Chondrocyte (in vitro differentiated cells): ENCODE data around the gene ACVRL1. TPM values are rescaled to one million over a fixed set of nuclear protein-coding genes. Genes with fewer than 3 reads are reported as not detected.

Experiments
- DNase-seq: peaks from one replicate; pipeline ENCODE4 v3.0.0; 2021; ENCODE audit warnings: mixed read lengths, low spot score
- H3K27ac Mint-ChIP-seq: one replicate; pipeline ENCODE4 v1.8.0; 2021; ENCODE audit warnings: mild to moderate bottlenecking, moderate library complexity, mixed read lengths; ENCODE audit not compliant: unreplicated experiment
- H3K27me3 Mint-ChIP-seq: 2 replicates; pipeline ENCODE4 v1.8.0; 2021; ENCODE audit warnings: low read depth, mixed read lengths
- H3K36me3 Mint-ChIP-seq: 2 replicates; pipeline ENCODE4 v1.8.0; 2021; ENCODE audit warnings: low read depth, mixed read lengths
- H3K4me1 Mint-ChIP-seq: 2 replicates; pipeline ENCODE4 v1.8.0; 2021; ENCODE audit warnings: low read depth, mild to moderate bottlenecking, mixed read lengths
- H3K4me3 Mint-ChIP-seq: one replicate; pipeline ENCODE4 v1.8.0; 2021; ENCODE audit warnings: mild to moderate bottlenecking, moderate library complexity, mixed read lengths; ENCODE audit not compliant: unreplicated experiment
- H3K9me3 Mint-ChIP-seq: 2 replicates; pipeline ENCODE4 v1.8.0; 2021; ENCODE audit warnings: low read depth, mixed read lengths
- total RNA-seq: library from RNA; stranded (reverse); gene quantifications from 3 replicates; pipeline ENCODE4 v1.2.1, GENCODE V29; 2021
- TF ChIP-seq, protein P1 (sequence below): fragments of 200-600 bp; sonication (generic); IDR thresholded peaks from 2 replicates; pipeline ENCODE4 v1.5.0; 2021; ENCODE audit warnings: antibody characterized with exemption, mild to moderate bottlenecking, moderate library complexity

Gene ACVRL1
- total RNA-seq, 1 donor from 2014 or later, result 0.60 TPM

DNA sequence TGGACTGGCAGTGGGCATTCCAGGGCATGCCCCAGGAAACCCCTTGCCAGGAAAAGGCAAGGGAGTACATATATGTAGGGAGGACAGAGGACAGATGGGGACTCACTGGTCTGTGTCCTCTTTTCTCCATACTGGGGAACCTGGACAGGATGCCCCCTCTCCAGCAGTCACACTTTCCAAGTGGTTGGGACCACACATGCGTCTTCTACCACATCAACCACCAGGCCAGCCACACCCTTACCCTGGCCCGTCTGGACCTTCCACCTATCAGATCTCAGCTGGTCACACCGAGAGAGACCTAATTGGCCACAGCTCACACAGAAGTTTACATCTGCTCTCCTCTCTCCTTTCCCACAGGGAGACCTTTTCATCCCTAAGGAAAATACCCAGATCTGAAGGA, 11.1 kb upstream of the ACVRL1 start:
- TF ChIP-seq, protein P1, sequence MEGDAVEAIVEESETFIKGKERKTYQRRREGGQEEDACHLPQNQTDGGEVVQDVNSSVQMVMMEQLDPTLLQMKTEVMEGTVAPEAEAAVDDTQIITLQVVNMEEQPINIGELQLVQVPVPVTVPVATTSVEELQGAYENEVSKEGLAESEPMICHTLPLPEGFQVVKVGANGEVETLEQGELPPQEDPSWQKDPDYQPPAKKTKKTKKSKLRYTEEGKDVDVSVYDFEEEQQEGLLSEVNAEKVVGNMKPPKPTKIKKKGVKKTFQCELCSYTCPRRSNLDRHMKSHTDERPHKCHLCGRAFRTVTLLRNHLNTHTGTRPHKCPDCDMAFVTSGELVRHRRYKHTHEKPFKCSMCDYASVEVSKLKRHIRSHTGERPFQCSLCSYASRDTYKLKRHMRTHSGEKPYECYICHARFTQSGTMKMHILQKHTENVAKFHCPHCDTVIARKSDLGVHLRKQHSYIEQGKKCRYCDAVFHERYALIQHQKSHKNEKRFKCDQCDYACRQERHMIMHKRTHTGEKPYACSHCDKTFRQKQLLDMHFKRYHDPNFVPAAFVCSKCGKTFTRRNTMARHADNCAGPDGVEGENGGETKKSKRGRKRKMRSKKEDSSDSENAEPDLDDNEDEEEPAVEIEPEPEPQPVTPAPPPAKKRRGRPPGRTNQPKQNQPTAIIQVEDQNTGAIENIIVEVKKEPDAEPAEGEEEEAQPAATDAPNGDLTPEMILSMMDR, result no peak
- no peak for DNase-seq
- Mint-ChIP-seq H3K36me3 (no peaks in the 10 kb centered on the region), H3K27me3 (no peaks in the 10 kb centered on the region), H3K27ac (no peak overlapping the region), H3K4me1 (peaks cover 10% of the 10 kb centered on the region), H3K4me3 (no peak overlapping the region), H3K9me3 (no peaks in the 10 kb centered on the region)

GRCh38 chr12:51897181-51897580, 10.1 kb upstream of the ACVRL1 start:
- no peak for DNase-seq
- Mint-ChIP-seq H3K9me3 (no peaks in the 10 kb centered on the region), H3K27me3 (no peaks in the 10 kb centered on the region), H3K27ac (no peak overlapping the region), H3K36me3 (no peaks in the 10 kb centered on the region), H3K4me1 (peaks cover 10% of the 10 kb centered on the region), H3K4me3 (no peak overlapping the region)
- TF ChIP-seq, protein P1, result no peak

GRCh38 chr12:51898506-51898905, 8.8 kb upstream of the ACVRL1 start:
- H3K4me3 Mint-ChIP-seq, result no peak overlapping the region
- TF ChIP-seq, protein P1, result no peak
- H3K27me3 Mint-ChIP-seq, result no peaks in the 10 kb centered on the region
- H3K9me3 Mint-ChIP-seq, result no peaks in the 10 kb centered on the region
- H3K36me3 Mint-ChIP-seq, result no peaks in the 10 kb centered on the region
- DNase-seq, result no peak
- H3K27ac Mint-ChIP-seq, result no peak overlapping the region
- peaks cover 10% of the 10 kb centered on the region for H3K4me1 Mint-ChIP-seq

GRCh38 chr12:51898937-51899336, 8.4 kb upstream of the ACVRL1 start:
- H3K4me1 Mint-ChIP-seq, result peaks cover 10% of the 10 kb centered on the region
- no peaks in the 10 kb centered on the region for H3K36me3 Mint-ChIP-seq

DNA sequence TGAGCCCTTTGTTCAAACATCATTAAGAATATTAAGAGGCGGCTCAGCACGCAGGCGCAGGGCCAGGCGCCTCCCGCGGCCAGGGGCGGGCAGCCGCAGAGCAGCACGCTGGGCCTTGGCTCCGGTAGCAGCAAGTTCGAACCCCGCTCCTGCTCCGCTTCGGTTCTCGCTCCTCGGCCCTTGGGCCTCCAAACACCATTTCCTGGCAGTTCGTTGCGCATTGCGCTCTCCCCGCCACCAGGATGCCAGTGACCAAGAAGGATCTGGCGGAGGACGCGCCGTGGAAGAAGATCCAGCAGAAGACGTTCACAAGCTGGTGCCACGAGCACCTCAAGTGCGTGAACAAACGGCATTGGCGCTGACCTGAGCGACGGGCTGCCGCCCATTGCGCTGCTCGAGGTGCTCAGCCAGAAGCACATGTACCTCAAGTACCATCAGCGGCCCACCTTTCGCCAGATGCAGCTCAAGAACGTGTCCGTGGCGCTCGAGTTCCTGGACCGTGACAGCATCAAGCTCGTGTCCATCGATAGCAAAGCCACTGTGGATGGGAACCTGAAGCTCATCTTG, 6.9 kb upstream of the ACVRL1 start:
- TF ChIP-seq, protein P1, result no peak
- Mint-ChIP-seq H3K4me1 (peaks cover 10% of the 10 kb centered on the region), H3K27ac (no peak overlapping the region), H3K9me3 (no peaks in the 10 kb centered on the region), H3K36me3 (no peaks in the 10 kb centered on the region), H3K27me3 (no peaks in the 10 kb centered on the region), H3K4me3 (no peak overlapping the region)
- DNase-seq, result no peak

More at GRCh38 chr12:51898937-51899336, 8.4 kb upstream of the ACVRL1 start:
- Mint-ChIP-seq H3K9me3 (no peaks in the 10 kb centered on the region), H3K27me3 (no peaks in the 10 kb centered on the region), H3K27ac (no peak overlapping the region), H3K4me3 (no peak overlapping the region)
- TF ChIP-seq, protein P1, result no peak
- no peak for DNase-seq
